ENCODE measurements around the gene CEP57.

GRCh38 chr11:95833378-95833777 lies 43.1 kb downstream of the CEP57 start:
- TF ChIP-seq, protein P1, sequence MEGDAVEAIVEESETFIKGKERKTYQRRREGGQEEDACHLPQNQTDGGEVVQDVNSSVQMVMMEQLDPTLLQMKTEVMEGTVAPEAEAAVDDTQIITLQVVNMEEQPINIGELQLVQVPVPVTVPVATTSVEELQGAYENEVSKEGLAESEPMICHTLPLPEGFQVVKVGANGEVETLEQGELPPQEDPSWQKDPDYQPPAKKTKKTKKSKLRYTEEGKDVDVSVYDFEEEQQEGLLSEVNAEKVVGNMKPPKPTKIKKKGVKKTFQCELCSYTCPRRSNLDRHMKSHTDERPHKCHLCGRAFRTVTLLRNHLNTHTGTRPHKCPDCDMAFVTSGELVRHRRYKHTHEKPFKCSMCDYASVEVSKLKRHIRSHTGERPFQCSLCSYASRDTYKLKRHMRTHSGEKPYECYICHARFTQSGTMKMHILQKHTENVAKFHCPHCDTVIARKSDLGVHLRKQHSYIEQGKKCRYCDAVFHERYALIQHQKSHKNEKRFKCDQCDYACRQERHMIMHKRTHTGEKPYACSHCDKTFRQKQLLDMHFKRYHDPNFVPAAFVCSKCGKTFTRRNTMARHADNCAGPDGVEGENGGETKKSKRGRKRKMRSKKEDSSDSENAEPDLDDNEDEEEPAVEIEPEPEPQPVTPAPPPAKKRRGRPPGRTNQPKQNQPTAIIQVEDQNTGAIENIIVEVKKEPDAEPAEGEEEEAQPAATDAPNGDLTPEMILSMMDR (conservative IDR thresholded peaks at IDR 0.05; ENCODE audit: low read depth, low read length): no peak
- TF ChIP-seq EZH2 (IDR thresholded peaks at IDR 0.05; ENCODE audit: borderline replicate concordance, low read depth, low read length, poor library complexity, severe bottlenecking): no peak

Data from A673 (cell line).